WTC11 (cell line): ENCODE data around the gene CD9. TPM values are rescaled to one million over a fixed set of nuclear protein-coding genes. Genes with fewer than 3 reads are reported as not detected.

Experiments used
- ATAC-seq: fragments of 200-7000 bp; cut with Tn5 transposase; 2 replicates; pipeline ENCODE4 v1.10.0; 2021; ENCODE audit warnings: mild to moderate bottlenecking, moderate library complexity
- CTCF ChIA-PET: fragments of 300-600 bp; sonication (Branson Sonifier 250); formaldehyde crosslinking; loops from one replicate; lab custom pipeline; 2021; ENCODE audit warnings: antibody characterized with exemption; lab: Charles Lee
- POLR2A ChIA-PET: fragments of 350-600 bp; sonication (Branson Sonifier 250); formaldehyde crosslinking; loops from one replicate; lab custom pipeline; 2021; ENCODE audit warnings: antibody characterized with exemption; lab: Charles Lee
- DNase-seq: peaks from one replicate; pipeline ENCODE4 v3.0.0; 2021; ENCODE audit warnings: low spot score
- H3K27ac Mint-ChIP-seq: 2 replicates; pipeline ENCODE4 v1.8.0; 2021; ENCODE audit warnings: mixed read lengths
- H3K27me3 Mint-ChIP-seq: 2 replicates; pipeline ENCODE4 v1.8.0; 2021; ENCODE audit warnings: low read depth, mild to moderate bottlenecking, moderate library complexity, mixed read lengths
- H3K36me3 Mint-ChIP-seq: 2 replicates; pipeline ENCODE4 v1.8.0; 2021; ENCODE audit warnings: mixed read lengths
- H3K4me1 Mint-ChIP-seq: 2 replicates; pipeline ENCODE4 v1.8.0; 2022; ENCODE audit warnings: mixed read lengths
- H3K4me3 Mint-ChIP-seq: 2 replicates; pipeline ENCODE4 v1.8.0; 2021; ENCODE audit warnings: mild to moderate bottlenecking, moderate library complexity, mixed read lengths
- H3K9me3 Mint-ChIP-seq: 2 replicates; pipeline ENCODE4 v1.8.0; 2021; ENCODE audit warnings: mixed read lengths
- CREM ChIP-seq: sonication (generic); formaldehyde crosslinking; IDR thresholded peaks from 2 replicates; pipeline ENCODE4 v1.8.1; 2022; ENCODE audit warnings: mild to moderate bottlenecking, missing genetic modification reagents, moderate library complexity
- GTF2I ChIP-seq: fragments of 250-450 bp; sonication (Bioruptor Pico); conservative IDR thresholded peaks from 2 replicates; pipeline ENCODE4 v1.4.0; 2021; ENCODE audit warnings: mild to moderate bottlenecking
- NR1H2 ChIP-seq: sonication (generic); formaldehyde crosslinking; IDR thresholded peaks from 2 replicates; pipeline ENCODE4 v1.9.0; 2021; ENCODE audit warnings: mild to moderate bottlenecking, moderate library complexity, missing genetic modification reagents
- NR2C2 ChIP-seq: sonication (generic); formaldehyde crosslinking; IDR thresholded peaks from 2 replicates; pipeline ENCODE4 v1.8.0; 2022; ENCODE audit warnings: mild to moderate bottlenecking, missing genetic modification reagents
- SOX15 ChIP-seq: fragments of 250-450 bp; sonication (Bioruptor Pico); IDR thresholded peaks from 2 replicates; pipeline ENCODE4 v1.9.0; 2021; ENCODE audit warnings: mild to moderate bottlenecking
- ZNF121 ChIP-seq: sonication (generic); formaldehyde crosslinking; IDR thresholded peaks from 2 replicates; pipeline ENCODE4 v1.8.0; 2023; ENCODE audit warnings: missing genetic modification reagents
- total RNA-seq: library from RNA; stranded (reverse); gene quantifications from 3 replicates; pipeline ENCODE4 v1.2.3, GENCODE V29; 2021
- TF ChIP-seq, protein P1 (sequence below): fragments of 200-600 bp; IDR thresholded peaks from 2 replicates; pipeline ENCODE4 v1.8.0; 2022; ENCODE audit warnings: antibody characterized with exemption

The CD9 gene
- total RNA-seq, 1 experiment from 2014 or later, result 260 TPM

GRCh38 chr12:6285063-6285477 is 84.9 kb downstream of the CD9 start:
- Mint-ChIP-seq H3K9me3 (peaks cover 7% of the 10 kb centered on the region), H3K4me3 (no peak overlapping the region), H3K27me3 (peaks cover 5% of the 10 kb centered on the region), H3K27ac (no peak overlapping the region), H3K36me3 (peaks cover 7% of the 10 kb centered on the region), H3K4me1 (peaks cover 20% of the 10 kb centered on the region)
- TF ChIP-seq SOX15, result no peak
- TF ChIP-seq, protein P1, sequence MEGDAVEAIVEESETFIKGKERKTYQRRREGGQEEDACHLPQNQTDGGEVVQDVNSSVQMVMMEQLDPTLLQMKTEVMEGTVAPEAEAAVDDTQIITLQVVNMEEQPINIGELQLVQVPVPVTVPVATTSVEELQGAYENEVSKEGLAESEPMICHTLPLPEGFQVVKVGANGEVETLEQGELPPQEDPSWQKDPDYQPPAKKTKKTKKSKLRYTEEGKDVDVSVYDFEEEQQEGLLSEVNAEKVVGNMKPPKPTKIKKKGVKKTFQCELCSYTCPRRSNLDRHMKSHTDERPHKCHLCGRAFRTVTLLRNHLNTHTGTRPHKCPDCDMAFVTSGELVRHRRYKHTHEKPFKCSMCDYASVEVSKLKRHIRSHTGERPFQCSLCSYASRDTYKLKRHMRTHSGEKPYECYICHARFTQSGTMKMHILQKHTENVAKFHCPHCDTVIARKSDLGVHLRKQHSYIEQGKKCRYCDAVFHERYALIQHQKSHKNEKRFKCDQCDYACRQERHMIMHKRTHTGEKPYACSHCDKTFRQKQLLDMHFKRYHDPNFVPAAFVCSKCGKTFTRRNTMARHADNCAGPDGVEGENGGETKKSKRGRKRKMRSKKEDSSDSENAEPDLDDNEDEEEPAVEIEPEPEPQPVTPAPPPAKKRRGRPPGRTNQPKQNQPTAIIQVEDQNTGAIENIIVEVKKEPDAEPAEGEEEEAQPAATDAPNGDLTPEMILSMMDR, result peak; percentile 95
- CTCF ChIA-PET, result interaction anchor here (0.6 to 4.8 kb wide), 56 partner anchors 10 to 540 kb away, joined by 3 to 80 read pairs (median 4); partner anchors contain the start of genes CD9 and VAMP1
- ATAC-seq (peak; percentile 88), DNase-seq (peak; percentile 73)
- POLR2A ChIA-PET, result interaction anchor here (1.3 kb wide), 1 partner anchor 90 kb away, joined by 5 read pairs; no protein-coding TSS in a partner anchor

GRCh38 chr12:6285532-6286306 is 85.5 kb downstream of the CD9 start:
- no peak for DNase-seq
- Mint-ChIP-seq H3K36me3 (peaks cover 7% of the 10 kb centered on the region), H3K27me3 (peaks cover 5% of the 10 kb centered on the region; the same call in 1 of the 2 replicates), H3K27ac (no peak overlapping the region), H3K9me3 (peaks cover 8% of the 10 kb centered on the region), H3K4me1 (peaks cover 15% of the 10 kb centered on the region), H3K4me3 (no peak overlapping the region)
- ChIA-PET POLR2A (interaction anchor here (1.3 kb wide), 1 partner anchor 90 kb away, joined by 5 read pairs; no protein-coding TSS in a partner anchor), CTCF (interaction anchor here (1.0 to 4.8 kb wide), 24 partner anchors 12 to 297 kb away, joined by 3 to 80 read pairs (median 6); partner anchors contain the start of gene CD9)
- no peak for ATAC-seq
- TF ChIP-seq NR1H2, result no peak
- peak; percentile 77; the same call in 1 of the 2 replicates for TF ChIP-seq GTF2I (CRISPR knock-in tag)
- no peak for TF ChIP-seq CREM (CRISPR knock-in tag)
- no peak for TF ChIP-seq NR2C2 (CRISPR knock-in tag)
- peak; percentile 70 for TF ChIP-seq ZNF121 (CRISPR knock-in tag)

Other genes with a start within 250 kb of the CD9 start
- 0.48 to 0.98 TPM (median 0.78 TPM) in 3 replicates for gene VWF, start 75.7 kb upstream of the CD9 start, total RNA-seq
- gene PLEKHG6, start 110.3 kb downstream of the CD9 start, total RNA-seq, result 36.8 to 46.4 TPM (median 38.4 TPM) in 3 replicates
- 32.3 to 44.1 TPM (median 32.4 TPM) in 3 replicates for gene TNFRSF1A, start 141.7 kb downstream of the CD9 start, total RNA-seq
- gene SCNN1A, start 175.2 kb downstream of the CD9 start, total RNA-seq, result 97.6 to 108 TPM (median 100 TPM) in 3 replicates
- gene LTBR, start 183.8 kb downstream of the CD9 start, total RNA-seq, result 4.0 to 6.1 TPM (median 4.5 TPM) in 3 replicates
- gene CD27, start 244.6 kb downstream of the CD9 start, total RNA-seq, result 0.23 to 0.34 TPM (median 0.28 TPM) in 3 replicates